GM12874 (cell line): ENCODE results near the gene TNFSF10.

Source experiments
- CTCF ChIP-seq: IDR thresholded peaks from 2 replicates; pipeline ENCODE4 v1.5.1; 2011; ENCODE audit warnings: low read depth, mild to moderate bottlenecking, control low read depth, low read length, moderate library complexity; ENCODE audit not compliant: insufficient read depth

The TNFSF10 gene

GRCh38 chr3:172519740-172520139 lies 3.5 kb downstream of the TNFSF10 start:
- no peak for TF ChIP-seq CTCF

- no peak for TF ChIP-seq CTCF
These were observed 4.1 kb downstream of the TNFSF10 start for GRCh38 chr3:172518929-172519640.

GRCh38 chr3:172517859-172518466 lies 5.3 kb downstream of the TNFSF10 start:
- TF ChIP-seq CTCF: no peak

GRCh38 chr3:172516318-172517214 lies 6.7 kb downstream of the TNFSF10 start:
- TF ChIP-seq CTCF: no peak

- TF ChIP-seq CTCF: no peak
These were observed 7.9 kb downstream of the TNFSF10 start for GRCh38 chr3:172515130-172515918.

GRCh38 chr3:172514678-172515077 lies 8.6 kb downstream of the TNFSF10 start:
- TF ChIP-seq CTCF: no peak
